ENCODE data around the gene ACAP2.

Gene ACAP2

GRCh38 chr3:195397524-195397923 is 45.3 kb downstream of the ACAP2 start:
- ChIA-PET POLR2A (interaction anchor here (0.7 kb wide), 1 partner anchor 122 kb away, joined by 3 read pairs; no protein-coding TSS in a partner anchor), CTCF (no interaction called here)
- no peak for TF ChIP-seq CTCF (IDR thresholded peaks at IDR 0.05; ENCODE audit: control extremely low read depth, extremely low read depth, low read depth, missing control alignments)
- no peak for DNase-seq (ENCODE audit: extremely low spot score)

GRCh38 chr3:195395208-195395816 is 47.5 kb downstream of the ACAP2 start:
- DNase-seq (ENCODE audit: extremely low spot score): no peak
- TF ChIP-seq CTCF (IDR thresholded peaks at IDR 0.05; ENCODE audit: control extremely low read depth, extremely low read depth, low read depth, missing control alignments): no peak
- CTCF ChIA-PET: interaction anchor here (0.9 to 3.3 kb wide), 9 partner anchors 13 to 124 kb away, joined by 3 to 12 read pairs (median 6); partner anchors contain the start of genes ACAP2 and XXYLT1
- POLR2A ChIA-PET: interaction anchor here (1.9 kb wide), 1 partner anchor 47 kb away, joined by 5 read pairs; the partner anchor contains the start of gene ACAP2

GRCh38 chr3:195394700-195395099 is 48.1 kb downstream of the ACAP2 start:
- DNase-seq (ENCODE audit: extremely low spot score): no peak
- POLR2A ChIA-PET: interaction anchor here (1.9 kb wide), 1 partner anchor 48 kb away, joined by 5 read pairs; the partner anchor contains the start of gene ACAP2
- CTCF ChIA-PET: interaction anchor here (0.9 to 3.3 kb wide), 8 partner anchors 13 to 162 kb away, joined by 3 to 12 read pairs (median 6); partner anchors contain the start of genes ACAP2 and XXYLT1
- no peak for TF ChIP-seq CTCF (IDR thresholded peaks at IDR 0.05; ENCODE audit: control extremely low read depth, extremely low read depth, low read depth, missing control alignments)

GRCh38 chr3:195394024-195394423 is 48.8 kb downstream of the ACAP2 start:
- DNase-seq (ENCODE audit: extremely low spot score): peak; percentile 56
- POLR2A ChIA-PET: interaction anchor here (1.7 to 1.9 kb wide), 2 partner anchors 49 kb away, joined by 4 to 5 read pairs; partner anchors contain the start of gene ACAP2
- CTCF ChIA-PET: interaction anchor here (0.8 to 3.3 kb wide), 6 partner anchors 9 to 163 kb away, joined by 3 to 12 read pairs (median 5); partner anchors contain the start of gene XXYLT1
- no peak for TF ChIP-seq CTCF (IDR thresholded peaks at IDR 0.05; ENCODE audit: control extremely low read depth, extremely low read depth, low read depth, missing control alignments)

GRCh38 chr3:195388380-195388779 is 54.4 kb downstream of the ACAP2 start:
- peak; percentile 16 for DNase-seq (ENCODE audit: extremely low spot score)
- POLR2A ChIA-PET: no interaction called here
- no peak for TF ChIP-seq CTCF (IDR thresholded peaks at IDR 0.05; ENCODE audit: control extremely low read depth, extremely low read depth, low read depth, missing control alignments)
- CTCF ChIA-PET: interaction anchor here (1.0 to 1.7 kb wide), 3 partner anchors 8 to 20 kb away, joined by 3 to 6 read pairs (median 3); no protein-coding TSS in a partner anchor

- ChIA-PET CTCF (interaction anchor here (1.0 kb wide), 1 partner anchor 115 kb away, joined by 3 read pairs; the partner anchor contains the start of gene XXYLT1), POLR2A (no interaction called here)
- no peak for DNase-seq (ENCODE audit: extremely low spot score)
- no peak for TF ChIP-seq CTCF (IDR thresholded peaks at IDR 0.05; ENCODE audit: control extremely low read depth, extremely low read depth, low read depth, missing control alignments)
These were observed 56.1 kb downstream of the ACAP2 start for GRCh38 chr3:195386739-195387138.
